ENCODE measurements around the gene ABHD10.

DNA sequence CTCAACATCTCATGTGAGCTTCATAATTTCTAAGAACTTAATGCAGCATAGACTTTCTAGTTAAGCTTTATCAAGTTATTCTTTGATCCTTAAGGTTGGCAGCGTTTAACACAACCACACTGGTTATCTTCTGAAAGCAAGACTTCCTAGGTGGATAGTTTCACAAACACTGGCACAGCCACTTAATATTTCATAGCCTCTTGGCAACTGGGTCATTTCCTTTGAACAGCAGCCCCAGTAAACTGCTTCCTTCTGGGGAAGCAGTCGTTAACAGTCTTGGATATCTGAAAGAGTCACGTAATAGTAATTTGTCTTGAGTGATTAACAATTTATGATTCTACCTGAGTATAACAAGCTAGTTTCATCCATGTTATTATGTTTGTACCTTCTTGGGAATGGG lies 45.9 kb upstream of the ABHD10 start:
- TF ChIP-seq, protein P1, sequence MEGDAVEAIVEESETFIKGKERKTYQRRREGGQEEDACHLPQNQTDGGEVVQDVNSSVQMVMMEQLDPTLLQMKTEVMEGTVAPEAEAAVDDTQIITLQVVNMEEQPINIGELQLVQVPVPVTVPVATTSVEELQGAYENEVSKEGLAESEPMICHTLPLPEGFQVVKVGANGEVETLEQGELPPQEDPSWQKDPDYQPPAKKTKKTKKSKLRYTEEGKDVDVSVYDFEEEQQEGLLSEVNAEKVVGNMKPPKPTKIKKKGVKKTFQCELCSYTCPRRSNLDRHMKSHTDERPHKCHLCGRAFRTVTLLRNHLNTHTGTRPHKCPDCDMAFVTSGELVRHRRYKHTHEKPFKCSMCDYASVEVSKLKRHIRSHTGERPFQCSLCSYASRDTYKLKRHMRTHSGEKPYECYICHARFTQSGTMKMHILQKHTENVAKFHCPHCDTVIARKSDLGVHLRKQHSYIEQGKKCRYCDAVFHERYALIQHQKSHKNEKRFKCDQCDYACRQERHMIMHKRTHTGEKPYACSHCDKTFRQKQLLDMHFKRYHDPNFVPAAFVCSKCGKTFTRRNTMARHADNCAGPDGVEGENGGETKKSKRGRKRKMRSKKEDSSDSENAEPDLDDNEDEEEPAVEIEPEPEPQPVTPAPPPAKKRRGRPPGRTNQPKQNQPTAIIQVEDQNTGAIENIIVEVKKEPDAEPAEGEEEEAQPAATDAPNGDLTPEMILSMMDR (conservative IDR thresholded peaks at IDR 0.05), result no peak
- TF ChIP-seq ZFX (IDR thresholded peaks at IDR 0.05), result no peak
